ENCODE data around the gene AMZ1.

DNA sequence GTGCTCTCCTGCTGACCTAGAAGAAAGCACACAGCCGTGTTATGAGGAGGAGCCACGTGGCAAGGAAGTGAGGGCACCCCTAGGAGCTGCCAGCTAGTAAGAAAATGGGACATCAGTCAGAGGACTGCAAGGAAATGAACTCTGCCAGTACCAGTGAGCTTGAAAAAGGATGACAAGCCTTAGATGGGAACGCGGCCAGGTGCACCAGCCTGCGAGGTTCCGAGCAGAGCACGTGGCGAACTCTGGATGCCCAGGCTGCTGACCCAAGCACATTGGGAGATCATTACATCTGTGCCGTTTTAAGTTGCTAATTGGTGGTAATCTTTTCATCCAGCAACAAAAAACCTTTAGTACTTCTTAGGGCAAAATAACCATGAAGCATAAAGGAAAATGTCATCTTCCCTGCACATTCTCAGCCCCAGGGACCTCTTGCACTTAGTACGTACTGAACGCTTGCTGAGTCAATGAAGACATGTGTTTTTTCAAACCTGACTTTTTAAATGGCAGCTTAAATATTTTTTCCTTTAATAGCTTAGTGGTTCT is 69.4 kb downstream of the AMZ1 start:
- TF ChIP-seq, protein P1, sequence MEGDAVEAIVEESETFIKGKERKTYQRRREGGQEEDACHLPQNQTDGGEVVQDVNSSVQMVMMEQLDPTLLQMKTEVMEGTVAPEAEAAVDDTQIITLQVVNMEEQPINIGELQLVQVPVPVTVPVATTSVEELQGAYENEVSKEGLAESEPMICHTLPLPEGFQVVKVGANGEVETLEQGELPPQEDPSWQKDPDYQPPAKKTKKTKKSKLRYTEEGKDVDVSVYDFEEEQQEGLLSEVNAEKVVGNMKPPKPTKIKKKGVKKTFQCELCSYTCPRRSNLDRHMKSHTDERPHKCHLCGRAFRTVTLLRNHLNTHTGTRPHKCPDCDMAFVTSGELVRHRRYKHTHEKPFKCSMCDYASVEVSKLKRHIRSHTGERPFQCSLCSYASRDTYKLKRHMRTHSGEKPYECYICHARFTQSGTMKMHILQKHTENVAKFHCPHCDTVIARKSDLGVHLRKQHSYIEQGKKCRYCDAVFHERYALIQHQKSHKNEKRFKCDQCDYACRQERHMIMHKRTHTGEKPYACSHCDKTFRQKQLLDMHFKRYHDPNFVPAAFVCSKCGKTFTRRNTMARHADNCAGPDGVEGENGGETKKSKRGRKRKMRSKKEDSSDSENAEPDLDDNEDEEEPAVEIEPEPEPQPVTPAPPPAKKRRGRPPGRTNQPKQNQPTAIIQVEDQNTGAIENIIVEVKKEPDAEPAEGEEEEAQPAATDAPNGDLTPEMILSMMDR (conservative IDR thresholded peaks at IDR 0.05 in 1 of 2, IDR thresholded peaks at IDR 0.05 in 1 of 2; ENCODE audit: low read depth in 1 of 2, low read length in 2 of 2), result no peak
- TF ChIP-seq EZH2 (IDR thresholded peaks at IDR 0.05; ENCODE audit: low read length, missing control alignments), result no peak
